SJCRH30 (cell line): Measurements from ENCODE around the gene MCM3AP. TPM values are rescaled to one million over a fixed set of nuclear protein-coding genes. Genes with fewer than 3 reads are reported as not detected.
"Not testable (repeated sequence)": the region's sequence is repeated elsewhere in the genome, so short reads cannot be mapped to it uniquely, and the experiment has no call there.

ENCODE experiments used
- DNase-seq, 2 experiments: peaks; one replicate each; pipeline ENCODE4 v3.0.0-alpha.2; 2015 to 2020
- H3K27ac ChIP-seq: fragments of 250-450 bp; sonication (Bioruptor Pico); 2 replicates; pipeline ENCODE4 v1.5.1; 2020; ENCODE audit warnings: mild to moderate bottlenecking, moderate library complexity
- H3K27me3 ChIP-seq: fragments of 250-450 bp; sonication (Bioruptor Pico); 2 replicates; pipeline ENCODE4 v1.5.1; 2020; ENCODE audit warnings: mild to moderate bottlenecking, moderate library complexity
- H3K36me3 ChIP-seq: fragments of 250-450 bp; sonication (Bioruptor Pico); 2 replicates; pipeline ENCODE4 v1.5.1; 2020; ENCODE audit warnings: mild to moderate bottlenecking, moderate library complexity
- H3K4me1 ChIP-seq: fragments of 250-450 bp; sonication (Bioruptor Pico); 2 replicates; pipeline ENCODE4 v1.5.1; 2020; ENCODE audit warnings: mild to moderate bottlenecking, moderate library complexity
- H3K4me3 ChIP-seq: fragments of 250-450 bp; sonication (Bioruptor Pico); 2 replicates; pipeline ENCODE4 v1.5.1; 2020; ENCODE audit warnings: mild to moderate bottlenecking, moderate library complexity
- H3K9me3 ChIP-seq: fragments of 250-450 bp; sonication (Bioruptor Pico); replicated peaks from 2 replicates; pipeline ENCODE4 v1.5.1; 2020; ENCODE audit warnings: mild to moderate bottlenecking, moderate library complexity
- total RNA-seq: library from RNA; depleted of rRNA; stranded (reverse); fragments of >200 nt; shearing (Covaris generic); gene quantifications from 2 replicates; pipeline ENCODE4 v1.2.3, GENCODE V29; 2014

MCM3AP gene
- total RNA-seq, 1 experiment from 2014 or later = 49.2 TPM

GRCh38 chr21:46206163-46207005, 79.0 kb downstream of the MCM3AP start:
- Histone ChIP-seq H3K27me3 (no peaks in the 10 kb centered on the region), H3K4me3 (no peak overlapping the region), H3K9me3 (no peaks in the 10 kb centered on the region), H3K27ac (no peak overlapping the region), H3K4me1 (peaks cover 19% of the 10 kb centered on the region), H3K36me3 (peaks cover 5% of the 10 kb centered on the region)
- DNase-seq = no peak

GRCh38 chr21:46205766-46206162, 79.6 kb downstream of the MCM3AP start:
- no peaks in the 10 kb centered on the region for H3K27me3 ChIP-seq
- no peak for DNase-seq
- H3K4me1 ChIP-seq = peaks cover 19% of the 10 kb centered on the region
- no peak overlapping the region for H3K4me3 ChIP-seq
- no peaks in the 10 kb centered on the region for H3K9me3 ChIP-seq
- no peak overlapping the region for H3K27ac ChIP-seq
- peaks cover 5% of the 10 kb centered on the region for H3K36me3 ChIP-seq

DNA sequence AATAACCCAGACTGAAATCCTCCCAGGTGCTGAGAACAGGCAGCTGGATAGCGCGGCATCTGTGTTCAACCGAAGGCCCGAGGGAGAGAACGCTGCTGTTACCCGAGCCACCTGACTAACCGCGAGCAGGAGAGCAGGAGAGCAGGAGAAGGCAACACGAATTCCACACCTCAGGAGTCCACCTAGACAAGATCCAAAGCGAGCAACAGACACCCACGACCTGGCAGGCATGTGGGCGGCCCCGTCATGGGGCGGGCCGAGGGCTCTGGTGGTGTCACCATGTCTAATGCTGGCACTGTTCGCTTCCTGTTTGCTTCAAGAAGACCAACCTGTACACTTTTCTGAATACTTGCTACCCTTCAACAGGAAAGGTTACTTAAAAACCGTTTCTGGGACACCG, 80.2 kb downstream of the MCM3AP start:
- Histone ChIP-seq H3K9me3 (no peaks in the 10 kb centered on the region), H3K4me1 (peaks cover 19% of the 10 kb centered on the region), H3K4me3 (no peak overlapping the region), H3K36me3 (peaks cover 9% of the 10 kb centered on the region), H3K27me3 (no peaks in the 10 kb centered on the region), H3K27ac (no peak overlapping the region)
- no peak for DNase-seq

- no peak for DNase-seq
- H3K4me3 ChIP-seq = no peak overlapping the region
- H3K27me3 ChIP-seq = no peaks in the 10 kb centered on the region
- peaks cover 12% of the 10 kb centered on the region for H3K4me1 ChIP-seq
- H3K36me3 ChIP-seq = peaks cover 23% of the 10 kb centered on the region
- no peak overlapping the region for H3K27ac ChIP-seq
- no peaks in the 10 kb centered on the region for H3K9me3 ChIP-seq
Observed at GRCh38 chr21:46203203-46203600, 82.2 kb downstream of the MCM3AP start.

GRCh38 chr21:46202592-46203202, 82.7 kb downstream of the MCM3AP start:
- Histone ChIP-seq H3K27me3 (no peaks in the 10 kb centered on the region), H3K27ac (no peak overlapping the region), H3K4me1 (peaks cover 7% of the 10 kb centered on the region), H3K36me3 (peaks cover 23% of the 10 kb centered on the region), H3K4me3 (no peak overlapping the region), H3K9me3 (no peaks in the 10 kb centered on the region)
- no peak for DNase-seq

DNA sequence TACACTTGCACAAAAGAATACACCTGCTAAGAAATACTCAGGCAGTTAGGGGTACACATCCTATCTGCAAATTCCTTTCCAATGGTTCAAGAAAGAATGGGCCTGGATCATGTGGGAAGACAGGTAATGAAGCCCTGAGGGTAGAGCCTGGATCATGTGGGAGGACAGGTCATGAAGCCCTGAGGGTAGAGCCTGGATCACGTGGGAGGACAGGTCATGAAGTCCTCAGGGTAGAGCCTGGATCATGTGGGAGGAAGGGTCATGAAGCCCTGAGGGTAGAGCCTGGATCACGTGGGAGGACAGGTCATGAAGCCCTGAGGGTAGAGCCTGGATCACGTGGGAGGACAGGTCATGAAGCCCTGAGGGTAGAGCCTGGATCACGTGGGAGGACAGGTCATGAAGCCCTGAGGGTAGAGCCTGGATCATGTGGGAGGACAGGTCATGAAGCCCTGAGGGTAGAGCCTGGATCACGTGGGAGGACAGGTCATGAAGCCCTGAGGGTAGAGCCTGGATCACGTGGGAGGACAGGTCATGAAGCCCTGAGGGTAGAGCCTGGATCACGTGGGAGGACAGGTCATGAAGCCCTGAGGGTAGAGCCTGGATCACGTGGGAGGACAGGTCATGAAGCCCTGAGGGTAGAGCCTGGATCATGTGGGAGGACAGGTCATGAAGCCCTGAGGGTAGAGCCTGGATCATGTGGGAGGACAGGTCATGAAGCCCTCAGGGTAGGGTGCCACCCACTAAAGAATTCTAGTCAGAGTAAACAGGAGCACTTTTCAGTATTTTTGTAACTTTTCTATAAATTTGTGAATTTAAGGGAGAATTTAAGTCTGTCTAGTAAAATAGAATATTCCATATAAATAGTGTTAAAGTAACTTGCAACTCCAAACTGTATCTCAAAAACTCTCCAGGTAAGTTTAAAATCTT, 84.3 kb downstream of the MCM3AP start:
- H3K27me3 ChIP-seq, DNase-seq, H3K27ac ChIP-seq, H3K4me3 ChIP-seq, H3K9me3 ChIP-seq, H3K4me1 ChIP-seq: not testable (repeated sequence)
- H3K36me3 ChIP-seq = peaks cover 28% of the 10 kb centered on the region

- H3K9me3 ChIP-seq = no peaks in the 10 kb centered on the region
- H3K36me3 ChIP-seq = peaks cover 30% of the 10 kb centered on the region
- DNase-seq = no peak
- H3K27ac ChIP-seq = no peak overlapping the region
- H3K4me1 ChIP-seq = no peaks in the 10 kb centered on the region
- no peak overlapping the region for H3K4me3 ChIP-seq
- H3K27me3 ChIP-seq = no peaks in the 10 kb centered on the region
Observed at GRCh38 chr21:46199436-46200373, 85.7 kb downstream of the MCM3AP start.

- Histone ChIP-seq H3K4me3 (no peak overlapping the region), H3K9me3 (no peaks in the 10 kb centered on the region), H3K36me3 (peaks cover 35% of the 10 kb centered on the region), H3K4me1 (no peaks in the 10 kb centered on the region), H3K27me3 (no peaks in the 10 kb centered on the region), H3K27ac (no peak overlapping the region)
- no peak for DNase-seq
Observed at GRCh38 chr21:46196733-46197132, 88.7 kb downstream of the MCM3AP start.

DNA sequence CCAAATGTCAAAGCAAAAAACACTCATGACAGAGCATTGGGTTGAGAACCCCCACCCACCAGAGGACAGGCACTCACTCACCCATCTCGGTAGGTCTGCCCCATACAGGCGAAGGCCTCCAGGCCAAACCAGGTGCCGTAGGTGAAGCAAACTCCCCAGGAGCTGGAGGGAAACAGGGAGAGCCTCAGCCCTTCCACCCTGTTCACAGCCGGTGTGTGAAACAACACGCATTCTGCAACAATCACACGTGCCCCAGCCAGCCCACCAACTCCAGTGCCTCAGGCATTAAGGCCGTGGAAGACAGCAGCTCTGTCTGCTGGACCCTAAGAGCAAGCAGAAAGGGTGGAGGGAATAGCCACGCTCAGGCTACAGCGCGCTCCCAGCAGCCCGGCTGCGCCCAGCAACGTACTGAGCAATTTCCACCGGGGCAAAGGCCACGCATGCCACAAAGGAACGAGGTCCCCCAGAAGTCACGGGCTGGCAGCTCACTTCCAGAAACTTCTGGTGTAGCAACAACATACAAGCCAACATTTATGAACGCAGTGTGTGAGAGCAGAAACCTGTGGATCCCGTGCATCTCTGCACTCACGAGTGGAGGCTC, 89.7 kb downstream of the MCM3AP start:
- Histone ChIP-seq H3K27ac (no peak overlapping the region), H3K4me3 (no peak overlapping the region), H3K4me1 (no peaks in the 10 kb centered on the region), H3K27me3 (no peaks in the 10 kb centered on the region), H3K36me3 (peaks cover 34% of the 10 kb centered on the region), H3K9me3 (no peaks in the 10 kb centered on the region)
- DNase-seq = peak in 1 of 2 experiments; percentile 3

DNA sequence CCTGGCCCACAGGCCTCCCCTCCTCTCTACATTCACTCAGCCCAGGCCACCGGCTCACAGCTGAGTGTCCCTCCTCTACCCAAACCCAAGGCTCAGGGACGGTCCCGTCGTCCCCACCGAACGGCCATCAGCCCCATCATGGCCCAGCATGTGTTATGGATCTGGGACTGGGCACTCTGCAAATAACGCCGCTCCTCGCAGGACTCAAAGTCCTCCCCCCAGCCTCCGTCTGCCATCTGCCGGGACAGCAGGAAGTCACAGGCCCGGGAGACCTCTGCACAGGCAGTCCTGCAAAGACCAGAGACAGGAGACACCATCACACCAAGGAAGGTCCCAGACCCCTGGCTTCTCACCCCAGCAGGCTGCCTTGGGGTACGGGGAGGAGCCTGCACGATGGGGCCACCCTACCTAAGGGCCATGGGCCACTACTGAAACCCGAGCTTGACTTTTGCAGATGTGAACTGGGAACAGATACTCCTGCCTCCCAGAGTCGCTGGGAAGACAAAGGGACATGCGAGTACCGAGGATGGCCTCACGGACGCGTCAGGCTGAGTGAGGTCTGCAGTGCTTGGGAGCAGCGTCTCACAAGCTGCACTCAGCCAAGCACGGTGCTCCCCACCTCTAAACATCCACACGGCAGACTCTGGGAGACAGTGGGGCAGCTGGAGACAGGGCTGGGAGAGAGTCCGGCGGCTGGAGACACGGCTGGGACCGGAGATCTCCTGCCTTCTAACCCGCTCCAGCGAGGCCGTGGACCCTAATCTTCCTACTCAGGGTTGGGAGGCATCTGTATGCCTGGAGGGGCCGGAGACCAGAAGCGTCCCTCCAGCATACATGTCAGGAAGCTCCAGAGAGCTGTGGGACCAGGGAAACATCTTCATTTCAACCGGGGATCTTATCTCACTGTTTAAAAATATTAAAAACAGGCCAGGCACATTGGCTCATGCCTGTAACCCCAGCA, 90.8 kb downstream of the MCM3AP start:
- H3K27ac ChIP-seq = no peak overlapping the region
- H3K4me1 ChIP-seq = no peaks in the 10 kb centered on the region
- H3K36me3 ChIP-seq = peaks cover 26% of the 10 kb centered on the region
- no peak for DNase-seq
- no peaks in the 10 kb centered on the region for H3K27me3 ChIP-seq
- H3K9me3 ChIP-seq = no peaks in the 10 kb centered on the region
- H3K4me3 ChIP-seq = no peak overlapping the region

DNA sequence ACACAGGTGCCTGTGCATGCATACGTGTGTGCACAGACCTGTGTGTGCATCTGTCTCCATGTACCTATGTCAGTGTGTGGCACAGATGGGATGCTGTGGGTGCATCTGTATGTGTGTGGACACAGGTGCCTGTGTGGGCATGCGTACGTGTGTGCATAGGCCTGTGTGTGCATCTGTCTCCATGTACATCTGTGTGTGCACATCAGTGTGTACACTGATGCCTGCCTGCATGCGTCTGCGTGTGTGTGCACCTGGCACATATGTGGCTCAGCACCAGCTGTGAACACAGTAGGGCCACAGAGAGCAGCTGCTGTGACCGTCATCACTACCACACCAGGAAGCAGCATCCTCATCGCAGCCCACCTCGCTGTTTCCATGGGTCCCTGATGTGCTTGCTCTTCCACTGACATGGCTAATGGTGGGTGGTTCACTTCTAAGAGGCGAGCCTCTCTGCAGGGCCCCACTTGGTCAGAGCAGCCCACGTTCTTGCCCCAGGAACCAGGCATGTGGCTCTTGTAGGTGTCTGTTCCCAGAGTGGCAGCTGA, 91.5 kb downstream of the MCM3AP start:
- H3K4me1 ChIP-seq = peaks cover 5% of the 10 kb centered on the region
- peaks cover 18% of the 10 kb centered on the region; the same call in 1 of the 2 replicates for H3K36me3 ChIP-seq
- no peaks in the 10 kb centered on the region for H3K27me3 ChIP-seq
- no peaks in the 10 kb centered on the region for H3K9me3 ChIP-seq
- H3K4me3 ChIP-seq = no peak overlapping the region
- no peak for DNase-seq
- H3K27ac ChIP-seq = no peak overlapping the region

- Histone ChIP-seq H3K4me3 (no peak overlapping the region), H3K27ac (no peak overlapping the region), H3K9me3 (no peaks in the 10 kb centered on the region), H3K36me3 (peaks cover 12% of the 10 kb centered on the region; the same call in 1 of the 2 replicates), H3K27me3 (no peaks in the 10 kb centered on the region), H3K4me1 (peaks cover 17% of the 10 kb centered on the region)
- DNase-seq = no peak
Observed at GRCh38 chr21:46191686-46192575, 93.5 kb downstream of the MCM3AP start.
